Erythroblast (primary cell): ENCODE measurements around the gene IL22RA1.

Experiments
- GATA1 ChIP-seq: IDR thresholded peaks from 2 replicates; pipeline ENCODE4 v1.6.1; 2011; ENCODE audit warnings: low read depth, mild to moderate bottlenecking, control low read depth, low read length, moderate library complexity
- POLR2A ChIP-seq: IDR thresholded peaks from 2 replicates; pipeline ENCODE4 v1.6.1; 2011; ENCODE audit warnings: mild to moderate bottlenecking, low read length

- no peak for TF ChIP-seq POLR2A
- TF ChIP-seq GATA1 = no peak
Observed at GRCh38 chr1:24081190-24081589, 61.8 kb downstream of the IL22RA1 start.
